K562 (cell line): ENCODE data around the gene CHPF. TPM values are rescaled to one million over a fixed set of nuclear protein-coding genes. Genes with fewer than 3 reads are reported as not detected.

Experiments used
- AFF4 ChIP-seq: sonication (generic); formaldehyde crosslinking; IDR thresholded peaks from 2 replicates; pipeline ENCODE4 v1.8.0; 2023; ENCODE audit warnings: mild to moderate bottlenecking, missing genetic modification reagents
- ATF6 ChIP-seq: sonication (generic); formaldehyde crosslinking; IDR thresholded peaks from 2 replicates; pipeline ENCODE4 v1.4.0; 2020; ENCODE audit warnings: mild to moderate bottlenecking, missing genetic modification reagents
- GMEB1 ChIP-seq: fragments of 250-450 bp; sonication (Bioruptor Pico); IDR thresholded peaks from 2 replicates; pipeline ENCODE4 v1.4.0; 2020; ENCODE audit warnings: mild to moderate bottlenecking
- POLR2AphosphoS5 ChIP-seq: IDR thresholded peaks from 2 replicates; pipeline ENCODE4 v1.6.1; 2011; ENCODE audit warnings: mild to moderate bottlenecking, low read depth, low read length, moderate library complexity; ENCODE audit not compliant: control insufficient read depth, insufficient read depth
- POLR2G ChIP-seq: fragments of 200-400 bp; formaldehyde crosslinking; IDR thresholded peaks from 2 replicates; pipeline ENCODE4 v1.6.1; 2017; ENCODE audit warnings: low read depth, mild to moderate bottlenecking, antibody characterized with exemption, low read length, moderate library complexity
- RBM15 ChIP-seq: fragments of 200-400 bp; formaldehyde crosslinking; IDR thresholded peaks from 2 replicates; pipeline ENCODE4 v1.6.1; 2018; ENCODE audit warnings: mild to moderate bottlenecking, low read length, moderate library complexity; ENCODE audit not compliant: insufficient read depth
- ZNF318 ChIP-seq, 2 experiments: fragments of 450-650 bp; IDR thresholded peaks; 2 replicates each; pipeline ENCODE4 v1.6.1; 2016; ENCODE audit warnings: mild to moderate bottlenecking in 2 of 2, borderline replicate concordance in 1 of 2, low read depth in 1 of 2, moderate library complexity in 1 of 2
- ZNF764 ChIP-seq: fragments of 250-450 bp; sonication (Bioruptor Pico); IDR thresholded peaks from 2 replicates; pipeline ENCODE4 v1.4.0; 2020; ENCODE audit warnings: low read depth, mild to moderate bottlenecking, moderate library complexity
- ZNF778 ChIP-seq: fragments of 450-650 bp; formaldehyde crosslinking; IDR thresholded peaks from 2 replicates; pipeline ENCODE4 v1.4.0; 2020; ENCODE audit warnings: mild to moderate bottlenecking, moderate library complexity
- polyA plus RNA-seq, 8 experiments: library from polyadenylated mRNA; depleted of rRNA in 4 of 8; stranded (reverse) in 5 of 8; unstranded in 3 of 8; fragments of >200 nt; fragmentation: Nextera tagmentation in 2 of 8; fragmentation: Illumina TruSeq in 1 of 8; extraction: Ambion mirVana in 2 of 8; extraction: Trizol in 1 of 8; gene quantifications; 2 replicates each; pipeline versions ENCODE4 v1.2.1 to v1.2.3, GENCODE V29; 2011 to 2014; ENCODE audit warnings: inconsistent platforms in 1 of 8, missing spikeins in 1 of 8
- total RNA-seq, 7 experiments: library from RNA; depleted of rRNA in 6 of 7; stranded (reverse); fragments of >200 nt in 6 of 7; fragmentation: Illumina TruSeq in 2 of 7; extraction: Trizol in 2 of 7; gene quantifications; 2 replicates each; pipeline versions ENCODE4 v1.2.1 to v1.2.3, GENCODE V29; 2011 to 2021; ENCODE audit warnings: low replicate concordance in 1 of 7

Gene CHPF
- total and polyA plus RNA-seq, 9 of the 15 experiments (the other 6 are each of a cell fraction or from before 2014, with no cell fraction given), result 0.15 to 57.2 (median 7.9) TPM

GRCh38 chr2:219497495-219498279 is 45.9 kb downstream of the CHPF start (continued):
- TF ChIP-seq ZNF318 (IDR thresholded peaks at IDR 0.05; ENCODE audit: borderline replicate concordance in 1 of 2, low read depth in 1 of 2) (no peak), AFF4 (CRISPR knock-in tag) (0 out of 2 replicates have a peak, but pooled peaks have one; percentile 60), POLR2AphosphoS5 (peak; percentile 19; the same call in 1 of the 2 replicates), ZNF764 (CRISPR knock-in tag) (no peak), ATF6 (0 out of 2 replicates have a peak, but pooled peaks have one; percentile 46), ZNF778 (CRISPR knock-in tag) (no peak), GMEB1 (CRISPR knock-in tag) (0 out of 2 replicates have a peak, but pooled peaks have one; percentile 39), POLR2G (peak; percentile 88; the same call in 1 of the 2 replicates), RBM15 (no peak)
- TF ChIP-seq, all 486 proteins: peak for 65
